Measurements from ENCODE around the gene PGA4. TPM values are rescaled to one million over a fixed set of nuclear protein-coding genes. Genes with fewer than 3 reads are reported as not detected.

Gene PGA4
- total and polyA plus RNA-seq, 2 of the 8 experiments (the other 6 are each of a cell fraction or from before 2014, with no cell fraction given) = 1.3 TPM; not detected in 1

GRCh38 chr11:61258546-61258945 is 36.4 kb downstream of the PGA4 start:
- Histone ChIP-seq H3K27ac (ENCODE audit: low read depth, low read length) (no peak overlapping the region), H3K36me3 (ENCODE audit: control insufficient read depth in 2 of 4, insufficient read depth in 4 of 4, low read length in 3 of 4) (no peaks in the 10 kb centered on the region; a peak in 1 of 8 replicates), H4K5ac (ENCODE audit: insufficient read length, low read depth, low read length) (no peak overlapping the region), H3K14ac (ENCODE audit: insufficient read length) (no peak overlapping the region), H3K4me2 (ENCODE audit: insufficient read depth in 1 of 2, low read depth in 2 of 2, low read length in 2 of 2) (no peak overlapping the region), H2BK12ac (ENCODE audit: low read depth, low read length) (no peak overlapping the region), H4K91ac (replicated peaks; ENCODE audit: insufficient read length, low read length) (no peak overlapping the region), H3K18ac (ENCODE audit: extremely low read depth, low read length) (no peak overlapping the region), H3K79me2 (ENCODE audit: control insufficient read depth in 1 of 2, insufficient read depth in 2 of 2, low read length in 2 of 2) (no peaks in the 10 kb centered on the region), H2BK20ac (ENCODE audit: low read length) (no peak overlapping the region), H3K79me1 (ENCODE audit: low read depth, low read length) (no peaks in the 10 kb centered on the region), H3K27me3 (replicated peaks in 1 of 4; ENCODE audit: control insufficient read depth in 3 of 4, extremely low read depth in 1 of 4, insufficient read depth in 3 of 4, low read length in 3 of 4) (no peaks in the 10 kb centered on the region), H2BK5ac (ENCODE audit: low read depth, low read length) (no peak overlapping the region), H4K8ac (ENCODE audit: extremely low read depth, insufficient read depth, low read length) (no peak overlapping the region), H2AFZ (ENCODE audit: low read length) (no peak overlapping the region), H3K9ac (replicated peaks in 1 of 4; ENCODE audit: extremely low read depth in 1 of 4, low read depth in 3 of 4, low read length in 3 of 4) (no peak overlapping the region), H4K20me1 (replicated peaks in 1 of 2; ENCODE audit: control insufficient read depth in 1 of 2, insufficient read depth in 2 of 2, low read length in 2 of 2) (no peaks in the 10 kb centered on the region), H3K23me2 (ENCODE audit: low read depth, low read length) (no peaks in the 10 kb centered on the region), H3K4me3 (ENCODE audit: extremely low read depth in 1 of 4, insufficient read depth in 2 of 4, low read depth in 3 of 4, low read length in 4 of 4) (no peak overlapping the region), H2BK120ac (replicated peaks; ENCODE audit: low read depth, low read length) (no peak overlapping the region), H3K56ac (replicated peaks; ENCODE audit: insufficient read length, low read depth, low read length) (no peak overlapping the region), H3K4ac (replicated peaks; ENCODE audit: insufficient read length, low read depth, low read length) (no peak overlapping the region), H2AK5ac (ENCODE audit: low read depth, low read length) (no peak overlapping the region), H3K4me1 (replicated peaks in 1 of 4; ENCODE audit: control insufficient read depth in 3 of 4, insufficient read depth in 4 of 4, low read length in 3 of 4) (no peaks in the 10 kb centered on the region; a peak in 1 of 7 replicates), H3K9me3 (ENCODE audit: insufficient read depth in 2 of 2, low read depth in 1 of 2, low read length in 1 of 2) (no peaks in the 10 kb centered on the region), H2BK15ac (ENCODE audit: low read length) (no peak overlapping the region), H3K23ac (ENCODE audit: insufficient read length) (no peak overlapping the region)
- ChIA-PET POLR2A (ENCODE audit: partially characterized antibody) (interaction anchor here (0.9 to 1.4 kb wide), 6 partner anchors 9 to 75 kb away, joined by 3 to 4 read pairs (median 4); partner anchors contain the start of genes DDB1, TKFC and VWCE), CTCF (ENCODE audit: partially characterized antibody) (interaction anchor here (0.8 to 3.0 kb wide), 4 partner anchors 12 to 127 kb away, joined by 3 to 12 read pairs (median 4); no protein-coding TSS in a partner anchor)
- DNase-seq (ENCODE audit: low read depth in 1 of 2, low spot score in 2 of 2) (no peak), FAIRE-seq (no peak)
- 93% methylated on average over 7 of the region's 9 CpGs; no CpG with 5 or more reads in 1 of the 2 experiments for WGBS, 2 experiments (ENCODE audit: extremely low coverage in 1 of 2, insufficient coverage in 1 of 2, insufficient read length in 1 of 2, insufficient replicate concordance in 2 of 2, low coverage in 1 of 2, low lambda C conversion rate in 2 of 2, missing lambda C conversion rate in 1 of 2)
- no peak for TF ChIP-seq YY1 (IDR thresholded peaks at IDR 0.05; ENCODE audit: low read depth, low read length)
- TF ChIP-seq GTF2F1 (IDR thresholded peaks at IDR 0.05; ENCODE audit: borderline replicate concordance, low read depth, low read length) = no peak
- TF ChIP-seq SUZ12 (IDR thresholded peaks at IDR 0.05; ENCODE audit: low read length) = no peak
- TF ChIP-seq POU5F1 (IDR thresholded peaks at IDR 0.05; ENCODE audit: low read depth, low read length) = no peak
- no peak for TF ChIP-seq ZNF274 (IDR thresholded peaks at IDR 0.05; ENCODE audit: borderline replicate concordance, extremely low read depth, low read length)
- no peak for TF ChIP-seq CBX8 (IDR thresholded peaks at IDR 0.05; ENCODE audit: borderline replicate concordance, low read depth, low read length)
- TF ChIP-seq TCF12 (IDR thresholded peaks at IDR 0.05; ENCODE audit: low read depth, low read length) = no peak
- no peak for TF ChIP-seq TBP (IDR thresholded peaks at IDR 0.05; ENCODE audit: low read depth, low read length)
- TF ChIP-seq TAF1 (IDR thresholded peaks at IDR 0.05; ENCODE audit: low read depth, low read length) = no peak
- no peak for TF ChIP-seq POLR2A (IDR thresholded peaks at IDR 0.05; ENCODE audit: control extremely low read depth in 1 of 2, low read depth in 2 of 2, low read length in 2 of 2)
